Neural cell (in vitro differentiated cells): ENCODE data around the gene TUBG1.

Experiments used
- EP300 ChIP-seq: fragments of 450-650 bp; conservative IDR thresholded peaks from 2 replicates; pipeline ENCODE4 v1.6.1; 2014; ENCODE audit warnings: antibody characterized with exemption, mild to moderate bottlenecking, moderate library complexity; ENCODE audit not compliant: poor library complexity, severe bottlenecking
- EZH2 ChIP-seq: fragments of 200-600, 300-800 bp; shearing (Covaris generic), sonication (generic); IDR thresholded peaks from 2 replicates; pipeline ENCODE4 v1.6.1; 2014; ENCODE audit warnings: antibody characterized with exemption, low read length, borderline replicate concordance, mild to moderate bottlenecking; ENCODE audit not compliant: insufficient read depth, poor library complexity, severe bottlenecking
- MXI1 ChIP-seq: fragments of 450-650 bp; conservative IDR thresholded peaks from 2 replicates; pipeline ENCODE4 v1.6.1; 2014; ENCODE audit warnings: antibody characterized with exemption, mild to moderate bottlenecking; ENCODE audit not compliant: poor library complexity, severe bottlenecking
- POLR2AphosphoS5 ChIP-seq: IDR thresholded peaks from 2 replicates; pipeline ENCODE4 v1.6.1; 2012
- TAF1 ChIP-seq: IDR thresholded peaks from 2 replicates; pipeline ENCODE4 v1.6.1; 2012; ENCODE audit warnings: low read depth
- TF ChIP-seq, protein P1 (sequence below): fragments of 450-650 bp; IDR thresholded peaks from 2 replicates; pipeline ENCODE4 v1.5.1; 2014; ENCODE audit warnings: antibody characterized with exemption, mild to moderate bottlenecking, moderate library complexity; ENCODE audit not compliant: poor library complexity, severe bottlenecking
- TF ChIP-seq, protein P2 (sequence below): IDR thresholded peaks from 2 replicates; pipeline ENCODE4 v1.6.1; 2012; ENCODE audit warnings: borderline replicate concordance

DNA sequence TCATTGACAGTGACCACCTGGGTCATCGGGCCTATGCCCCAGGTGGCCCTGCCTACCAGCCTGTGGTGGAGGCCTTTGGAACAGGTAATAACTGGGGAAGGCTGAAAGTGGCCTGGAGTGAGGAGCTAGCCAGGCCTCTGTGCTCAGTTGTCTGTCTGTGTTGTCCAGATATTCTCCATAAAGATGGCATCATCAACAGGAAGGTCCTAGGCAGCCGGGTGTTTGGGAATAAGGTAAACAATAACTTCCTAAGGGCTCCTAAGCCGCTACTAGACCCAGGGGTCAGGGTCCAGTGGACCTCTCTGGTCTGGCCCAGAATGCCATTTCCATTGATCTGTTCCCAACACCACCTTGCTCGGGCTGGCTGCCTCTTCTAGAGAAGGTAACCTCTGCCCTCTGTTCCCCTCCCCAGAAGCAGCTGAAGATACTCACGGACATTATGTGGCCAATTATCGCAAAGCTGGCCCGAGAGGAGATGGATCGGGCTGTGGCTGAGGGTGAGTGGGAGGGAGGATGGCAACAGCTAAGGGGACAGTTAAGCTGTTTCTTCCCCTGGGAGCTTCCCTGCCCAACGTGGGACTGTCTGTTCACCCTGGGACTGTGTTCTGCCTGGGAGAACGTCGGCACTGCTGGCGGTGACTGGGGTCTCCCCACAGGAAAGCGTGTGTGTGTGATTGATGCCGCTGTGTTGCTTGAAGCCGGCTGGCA, 44.5 kb upstream of the TUBG1 start:
- TF ChIP-seq EZH2: no peak
- TF ChIP-seq, protein P1, sequence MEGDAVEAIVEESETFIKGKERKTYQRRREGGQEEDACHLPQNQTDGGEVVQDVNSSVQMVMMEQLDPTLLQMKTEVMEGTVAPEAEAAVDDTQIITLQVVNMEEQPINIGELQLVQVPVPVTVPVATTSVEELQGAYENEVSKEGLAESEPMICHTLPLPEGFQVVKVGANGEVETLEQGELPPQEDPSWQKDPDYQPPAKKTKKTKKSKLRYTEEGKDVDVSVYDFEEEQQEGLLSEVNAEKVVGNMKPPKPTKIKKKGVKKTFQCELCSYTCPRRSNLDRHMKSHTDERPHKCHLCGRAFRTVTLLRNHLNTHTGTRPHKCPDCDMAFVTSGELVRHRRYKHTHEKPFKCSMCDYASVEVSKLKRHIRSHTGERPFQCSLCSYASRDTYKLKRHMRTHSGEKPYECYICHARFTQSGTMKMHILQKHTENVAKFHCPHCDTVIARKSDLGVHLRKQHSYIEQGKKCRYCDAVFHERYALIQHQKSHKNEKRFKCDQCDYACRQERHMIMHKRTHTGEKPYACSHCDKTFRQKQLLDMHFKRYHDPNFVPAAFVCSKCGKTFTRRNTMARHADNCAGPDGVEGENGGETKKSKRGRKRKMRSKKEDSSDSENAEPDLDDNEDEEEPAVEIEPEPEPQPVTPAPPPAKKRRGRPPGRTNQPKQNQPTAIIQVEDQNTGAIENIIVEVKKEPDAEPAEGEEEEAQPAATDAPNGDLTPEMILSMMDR: no peak
- TF ChIP-seq, protein P2, sequence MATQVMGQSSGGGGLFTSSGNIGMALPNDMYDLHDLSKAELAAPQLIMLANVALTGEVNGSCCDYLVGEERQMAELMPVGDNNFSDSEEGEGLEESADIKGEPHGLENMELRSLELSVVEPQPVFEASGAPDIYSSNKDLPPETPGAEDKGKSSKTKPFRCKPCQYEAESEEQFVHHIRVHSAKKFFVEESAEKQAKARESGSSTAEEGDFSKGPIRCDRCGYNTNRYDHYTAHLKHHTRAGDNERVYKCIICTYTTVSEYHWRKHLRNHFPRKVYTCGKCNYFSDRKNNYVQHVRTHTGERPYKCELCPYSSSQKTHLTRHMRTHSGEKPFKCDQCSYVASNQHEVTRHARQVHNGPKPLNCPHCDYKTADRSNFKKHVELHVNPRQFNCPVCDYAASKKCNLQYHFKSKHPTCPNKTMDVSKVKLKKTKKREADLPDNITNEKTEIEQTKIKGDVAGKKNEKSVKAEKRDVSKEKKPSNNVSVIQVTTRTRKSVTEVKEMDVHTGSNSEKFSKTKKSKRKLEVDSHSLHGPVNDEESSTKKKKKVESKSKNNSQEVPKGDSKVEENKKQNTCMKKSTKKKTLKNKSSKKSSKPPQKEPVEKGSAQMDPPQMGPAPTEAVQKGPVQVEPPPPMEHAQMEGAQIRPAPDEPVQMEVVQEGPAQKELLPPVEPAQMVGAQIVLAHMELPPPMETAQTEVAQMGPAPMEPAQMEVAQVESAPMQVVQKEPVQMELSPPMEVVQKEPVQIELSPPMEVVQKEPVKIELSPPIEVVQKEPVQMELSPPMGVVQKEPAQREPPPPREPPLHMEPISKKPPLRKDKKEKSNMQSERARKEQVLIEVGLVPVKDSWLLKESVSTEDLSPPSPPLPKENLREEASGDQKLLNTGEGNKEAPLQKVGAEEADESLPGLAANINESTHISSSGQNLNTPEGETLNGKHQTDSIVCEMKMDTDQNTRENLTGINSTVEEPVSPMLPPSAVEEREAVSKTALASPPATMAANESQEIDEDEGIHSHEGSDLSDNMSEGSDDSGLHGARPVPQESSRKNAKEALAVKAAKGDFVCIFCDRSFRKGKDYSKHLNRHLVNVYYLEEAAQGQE: no peak
- no peak for TF ChIP-seq POLR2AphosphoS5
- TF ChIP-seq EP300: no peak
- TF ChIP-seq TAF1: no peak
- TF ChIP-seq MXI1: no peak
